ENCODE results near the gene TSC22D1.

- TF ChIP-seq EZH2 (IDR thresholded peaks at IDR 0.05): no peak
- TF ChIP-seq CTCF (IDR thresholded peaks at IDR 0.05): peak; percentile 24
- no peak for TF ChIP-seq EZH2phosphoT487 (IDR thresholded peaks at IDR 0.05)
Measured at GRCh38 chr13:44573071-44573470, 3.1 kb downstream of the TSC22D1 start.

All from neural progenitor cell (in vitro differentiated cells).